Neuron (in vitro differentiated cells): ENCODE measurements around the gene ABHD13.
"Not testable (repeated sequence)": the region's sequence is repeated elsewhere in the genome, so short reads cannot be mapped to it uniquely, and the experiment has no call there.

Experiments used
- H2AFZ ChIP-seq: one replicate; pipeline ENCODE4 v1.6.1; 2013; ENCODE audit warnings: low read depth, mild to moderate bottlenecking, inconsistent platforms, low read length, moderate library complexity
- H3K27me3 ChIP-seq: one replicate; pipeline ENCODE4 v1.6.1; 2013; ENCODE audit warnings: low read length; ENCODE audit not compliant: insufficient read depth
- H3K36me3 ChIP-seq: one replicate; pipeline ENCODE4 v1.6.1; 2013; ENCODE audit warnings: low read length; ENCODE audit not compliant: insufficient read depth
- H3K4me1 ChIP-seq: one replicate; pipeline ENCODE4 v1.6.1; 2013; ENCODE audit warnings: low read length; ENCODE audit not compliant: insufficient read depth
- H3K4me3 ChIP-seq: 2 replicates; pipeline ENCODE4 v1.5.1; 2013; ENCODE audit warnings: mild to moderate bottlenecking, low read length, moderate library complexity
- H3K9me3 ChIP-seq: one replicate; pipeline ENCODE4 v1.6.1; 2013; ENCODE audit warnings: low read length

The ABHD13 gene

GRCh38 chr13:108249150-108249549 is 31.0 kb downstream of the ABHD13 start:
- Histone ChIP-seq H3K9me3 (no peaks in the 10 kb centered on the region), H3K27me3 (no peaks in the 10 kb centered on the region), H3K4me1 (no peaks in the 10 kb centered on the region), H2AFZ (no peak overlapping the region), H3K36me3 (no peaks in the 10 kb centered on the region), H3K4me3 (no peak overlapping the region)

GRCh38 chr13:108257248-108257647 is 39.1 kb downstream of the ABHD13 start:
- no peak overlapping the region for H2AFZ ChIP-seq

GRCh38 chr13:108263621-108264355 is 45.6 kb downstream of the ABHD13 start:
- Histone ChIP-seq H2AFZ (no peak overlapping the region), H3K9me3 (no peaks in the 10 kb centered on the region), H3K4me1 (no peaks in the 10 kb centered on the region), H3K27me3 (no peaks in the 10 kb centered on the region), H3K36me3 (no peaks in the 10 kb centered on the region), H3K4me3 (no peak overlapping the region)

More at GRCh38 chr13:108257248-108257647, 39.1 kb downstream of the ABHD13 start:
- no peaks in the 10 kb centered on the region for H3K27me3 ChIP-seq
- no peaks in the 10 kb centered on the region for H3K36me3 ChIP-seq
- no peaks in the 10 kb centered on the region for H3K4me1 ChIP-seq
- H3K4me3 ChIP-seq: no peak overlapping the region
- H3K9me3 ChIP-seq: no peaks in the 10 kb centered on the region

- Histone ChIP-seq H3K4me3 (no peak overlapping the region), H3K9me3 (no peaks in the 10 kb centered on the region), H3K27me3 (no peaks in the 10 kb centered on the region), H3K4me1 (no peaks in the 10 kb centered on the region), H3K36me3 (no peaks in the 10 kb centered on the region), H2AFZ (no peak overlapping the region)
Measured at GRCh38 chr13:108266321-108266990, 48.3 kb downstream of the ABHD13 start.

- Histone ChIP-seq H3K4me3 (no peak overlapping the region), H2AFZ (no peak overlapping the region), H3K4me1 (no peaks in the 10 kb centered on the region), H3K9me3 (no peaks in the 10 kb centered on the region), H3K36me3 (no peaks in the 10 kb centered on the region), H3K27me3 (no peaks in the 10 kb centered on the region)
Measured at GRCh38 chr13:108267347-108267746, 49.2 kb downstream of the ABHD13 start.

- not testable (repeated sequence) for H2AFZ ChIP-seq, H3K4me3 ChIP-seq, H3K4me1 ChIP-seq, H3K27me3 ChIP-seq, H3K9me3 ChIP-seq, H3K36me3 ChIP-seq
Measured at GRCh38 chr13:108267855-108268254, 49.7 kb downstream of the ABHD13 start.

- Histone ChIP-seq H3K9me3 (no peaks in the 10 kb centered on the region), H2AFZ (no peak overlapping the region), H3K27me3 (no peaks in the 10 kb centered on the region), H3K4me3 (no peak overlapping the region), H3K36me3 (no peaks in the 10 kb centered on the region), H3K4me1 (no peaks in the 10 kb centered on the region)
Measured at GRCh38 chr13:108268466-108269112, 50.4 kb downstream of the ABHD13 start.

- Histone ChIP-seq H3K27me3 (no peaks in the 10 kb centered on the region), H3K36me3 (no peaks in the 10 kb centered on the region), H3K4me1 (no peaks in the 10 kb centered on the region), H3K9me3 (no peaks in the 10 kb centered on the region), H3K4me3 (no peak within 1 kb of the TSS), H2AFZ (no peak within 1 kb of the TSS)
Measured at GRCh38 chr13:108269601-108270328, 51.6 kb downstream of the ABHD13 start, which contains the start of gene TNFSF13B. Gene TNFSF13B, plus strand, starts transcription at chr13:108269718. Its CDS starts 178 bp downstream, at chr13:108269896.

- Histone ChIP-seq H3K27me3 (no peaks in the 10 kb centered on the region), H3K36me3 (no peaks in the 10 kb centered on the region), H3K4me1 (no peaks in the 10 kb centered on the region), H3K4me3 (no peak overlapping the region), H3K9me3 (no peaks in the 10 kb centered on the region), H2AFZ (no peak overlapping the region)
Measured at GRCh38 chr13:108270442-108270841, 52.2 kb downstream of the ABHD13 start.

- H3K4me1 ChIP-seq: no peaks in the 10 kb centered on the region
- H3K4me3 ChIP-seq: no peak overlapping the region
- no peaks in the 10 kb centered on the region for H3K36me3 ChIP-seq
- no peaks in the 10 kb centered on the region for H3K27me3 ChIP-seq
- H3K9me3 ChIP-seq: no peaks in the 10 kb centered on the region
- no peak overlapping the region for H2AFZ ChIP-seq
Measured at GRCh38 chr13:108272333-108272732, 54.1 kb downstream of the ABHD13 start.

- Histone ChIP-seq H3K27me3 (no peaks in the 10 kb centered on the region), H3K36me3 (no peaks in the 10 kb centered on the region), H3K4me1 (no peaks in the 10 kb centered on the region), H2AFZ (no peak overlapping the region), H3K9me3 (no peaks in the 10 kb centered on the region), H3K4me3 (no peak overlapping the region)
Measured at GRCh38 chr13:108273429-108274118, 55.4 kb downstream of the ABHD13 start.

- H3K36me3 ChIP-seq: no peaks in the 10 kb centered on the region
- H3K27me3 ChIP-seq: no peaks in the 10 kb centered on the region
- no peak overlapping the region for H3K4me3 ChIP-seq
- H2AFZ ChIP-seq: no peak overlapping the region
- no peaks in the 10 kb centered on the region for H3K9me3 ChIP-seq
- no peaks in the 10 kb centered on the region for H3K4me1 ChIP-seq
Measured at GRCh38 chr13:108274718-108275117, 56.5 kb downstream of the ABHD13 start.
